GM18870 (cell line): ENCODE measurements around the gene AREG.
"Not testable (repeated sequence)": the region's sequence is repeated elsewhere in the genome, so short reads cannot be mapped to it uniquely, and the experiment has no call there.

Experiments
- ATAC-seq: cut with Tn5 transposase; IDR thresholded peaks from one replicate; pipeline ENCODE4 v1.9.1; 2021; ENCODE audit warnings: moderate library complexity; ENCODE audit not compliant: unreplicated experiment

The AREG gene, protein sequence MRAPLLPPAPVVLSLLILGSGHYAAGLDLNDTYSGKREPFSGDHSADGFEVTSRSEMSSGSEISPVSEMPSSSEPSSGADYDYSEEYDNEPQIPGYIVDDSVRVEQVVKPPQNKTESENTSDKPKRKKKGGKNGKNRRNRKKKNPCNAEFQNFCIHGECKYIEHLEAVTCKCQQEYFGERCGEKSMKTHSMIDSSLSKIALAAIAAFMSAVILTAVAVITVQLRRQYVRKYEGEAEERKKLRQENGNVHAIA

DNA sequence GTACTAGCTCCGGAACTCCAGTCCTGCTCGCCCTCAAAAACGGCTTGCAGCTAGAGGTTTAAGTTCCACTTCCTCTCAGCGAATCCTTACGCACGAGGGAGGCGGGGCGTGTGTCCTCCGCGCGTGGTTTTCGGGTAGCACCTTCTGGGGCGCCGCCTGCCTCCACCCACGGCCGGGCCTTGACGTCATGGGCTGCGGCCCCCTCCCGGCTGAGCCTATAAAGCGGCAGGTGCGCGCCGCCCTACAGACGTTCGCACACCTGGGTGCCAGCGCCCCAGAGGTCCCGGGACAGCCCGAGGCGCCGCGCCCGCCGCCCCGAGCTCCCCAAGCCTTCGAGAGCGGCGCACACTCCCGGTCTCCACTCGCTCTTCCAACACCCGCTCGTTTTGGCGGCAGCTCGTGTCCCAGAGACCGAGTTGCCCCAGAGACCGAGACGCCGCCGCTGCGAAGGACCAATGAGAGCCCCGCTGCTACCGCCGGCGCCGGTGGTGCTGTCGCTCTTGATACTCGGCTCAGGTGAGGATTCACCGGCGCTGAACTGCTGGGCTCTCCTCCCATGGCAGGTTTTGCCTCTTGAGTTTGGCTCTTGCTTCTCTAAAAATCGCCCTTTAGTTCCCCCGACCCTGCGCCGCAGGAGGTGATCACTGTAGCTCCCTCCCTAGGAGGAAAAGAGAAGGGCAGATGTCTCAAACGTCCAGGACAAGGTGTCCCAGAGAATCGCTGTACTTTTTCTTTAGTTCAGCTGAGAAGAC lies at the start of gene AREG:
Gene AREG, plus strand, starts transcription at position 246 of the 752 bp plus-strand sequence. Its CDS starts 210 bp downstream, at position 456.
- peak; percentile 74 for ATAC-seq

DNA sequence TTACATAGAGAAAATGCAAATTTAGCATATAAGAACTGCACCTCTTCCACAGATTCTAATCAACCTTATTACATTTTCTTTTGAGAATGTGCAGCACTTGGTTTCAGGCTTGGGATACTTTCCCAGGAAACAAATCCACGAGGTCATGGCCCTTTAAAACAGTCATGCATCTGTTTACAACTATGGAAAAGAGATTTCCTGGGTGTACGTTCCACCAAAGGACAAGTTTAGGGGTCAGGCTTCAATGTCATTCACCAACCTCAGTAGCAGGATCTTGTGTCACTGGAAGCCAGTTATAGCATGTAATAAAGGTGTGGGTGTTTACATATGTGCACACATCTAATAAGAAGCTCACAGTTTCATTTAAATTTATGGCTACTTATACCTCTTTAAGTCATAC lies 49.3 kb upstream of the AREG start:
- no peak for ATAC-seq

DNA sequence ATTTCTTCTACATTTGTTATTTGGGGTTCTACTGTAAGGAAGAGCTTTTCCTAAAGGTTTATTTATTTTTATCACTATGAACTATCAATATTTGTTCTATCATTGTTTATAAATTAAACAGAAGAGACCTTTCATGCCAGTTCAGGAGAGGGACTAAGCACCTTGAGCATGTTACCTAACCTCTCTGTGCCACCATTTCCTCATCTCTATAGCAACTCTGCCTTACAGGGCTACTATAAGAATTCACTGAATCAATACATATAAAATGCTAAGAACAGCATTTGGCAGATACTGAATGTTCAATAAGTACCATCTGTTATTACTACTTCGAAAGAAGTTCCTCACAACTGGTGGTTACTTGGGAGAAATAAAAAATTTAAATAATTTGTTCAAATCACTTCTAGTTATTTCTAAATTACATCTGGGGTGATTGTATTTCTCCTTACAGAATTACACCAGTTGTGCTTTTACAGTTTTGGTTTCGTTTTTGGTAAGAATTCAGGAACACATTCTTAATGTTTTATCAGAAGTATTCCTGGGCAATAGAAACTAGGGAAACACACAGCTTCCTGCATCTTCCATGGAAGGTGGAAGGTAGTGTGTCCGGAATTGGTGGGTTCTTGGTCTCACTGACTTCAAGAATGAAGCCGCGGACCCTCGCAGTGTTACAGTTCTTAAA lies 47.0 kb upstream of the AREG start:
- ATAC-seq: no peak

DNA sequence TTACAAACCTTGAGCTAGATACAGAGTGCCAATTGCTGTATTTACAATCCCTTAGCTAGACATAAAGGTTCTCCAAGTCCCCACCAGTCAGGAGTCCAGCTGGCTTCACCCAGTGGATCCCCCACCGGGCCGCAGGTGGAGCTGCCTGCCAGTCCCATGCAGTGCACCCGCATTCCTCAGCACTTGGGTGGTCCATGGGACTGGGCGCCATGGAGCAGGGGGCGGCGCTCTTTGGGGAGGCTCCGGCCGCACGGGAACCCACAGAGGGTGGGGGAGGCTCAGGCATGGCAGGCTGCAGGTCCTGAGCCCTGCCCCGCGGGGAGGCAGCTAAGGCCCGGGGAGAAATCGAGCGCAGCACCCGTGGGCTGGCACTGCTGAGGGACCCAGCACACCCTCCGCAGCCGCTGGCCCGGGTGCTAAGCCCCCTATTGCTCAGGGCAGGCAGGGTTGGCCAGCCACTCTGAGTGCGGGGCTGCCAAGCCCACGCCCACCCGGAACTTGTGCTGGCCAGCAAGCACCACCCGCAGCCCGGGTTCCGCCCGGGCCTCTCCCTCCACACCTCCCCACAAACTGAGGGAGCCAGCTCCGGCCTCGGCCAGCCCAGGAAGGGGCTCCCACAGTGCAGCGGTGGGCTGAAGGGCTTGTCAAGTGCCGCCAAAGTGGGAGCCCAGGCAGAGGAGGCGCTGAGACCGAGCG lies 45.9 kb upstream of the AREG start:
- not testable (repeated sequence) for ATAC-seq

GRCh38 chr4:74400395-74400794 lies 44.5 kb upstream of the AREG start:
- no peak for ATAC-seq

- ATAC-seq: peak; percentile 97
Observed at GRCh38 chr4:74402692-74403456, 42.1 kb upstream of the AREG start.

- no peak for ATAC-seq
Observed at GRCh38 chr4:74407891-74408290, 37.0 kb upstream of the AREG start.

DNA sequence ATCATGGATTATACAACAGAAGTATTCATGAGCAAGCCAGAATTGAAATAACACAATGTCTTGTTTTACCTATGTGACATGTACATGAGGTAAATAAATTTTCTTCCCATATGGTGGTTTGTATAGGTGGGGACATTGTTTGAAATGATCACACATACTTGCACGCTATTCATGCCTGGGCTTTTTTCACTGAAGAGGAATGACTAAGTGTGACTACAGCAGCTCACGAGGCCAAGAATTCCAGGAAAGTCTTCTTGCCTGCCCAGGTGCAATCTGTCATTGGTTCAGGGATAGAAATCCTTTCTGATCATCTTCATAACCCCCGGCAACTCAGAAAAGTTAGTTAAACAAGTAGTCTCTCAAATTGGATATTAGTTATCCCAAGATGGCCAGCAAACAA lies 36.3 kb upstream of the AREG start:
- no peak for ATAC-seq

- ATAC-seq: no peak
Observed at GRCh38 chr4:74410272-74410671, 34.7 kb upstream of the AREG start.

DNA sequence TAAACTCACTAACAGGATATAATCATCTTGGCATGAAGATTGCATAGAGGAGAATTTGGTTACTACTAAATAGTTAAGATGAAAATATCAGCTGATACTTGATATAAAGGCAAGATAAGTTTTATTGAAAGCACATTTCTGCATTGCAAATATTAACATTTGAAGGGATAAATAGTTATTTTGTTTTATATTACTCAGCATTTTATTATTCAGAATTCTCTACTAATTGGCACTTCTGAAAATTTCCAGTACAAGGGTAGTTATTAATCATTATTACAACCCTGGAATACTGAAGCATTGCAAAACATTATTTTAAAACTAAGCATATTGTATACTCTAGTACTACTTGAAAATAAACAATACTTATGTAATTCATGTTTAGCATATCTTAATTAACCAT lies 32.7 kb upstream of the AREG start:
- no peak for ATAC-seq

GRCh38 chr4:74413265-74413664 lies 31.7 kb upstream of the AREG start:
- no peak for ATAC-seq

DNA sequence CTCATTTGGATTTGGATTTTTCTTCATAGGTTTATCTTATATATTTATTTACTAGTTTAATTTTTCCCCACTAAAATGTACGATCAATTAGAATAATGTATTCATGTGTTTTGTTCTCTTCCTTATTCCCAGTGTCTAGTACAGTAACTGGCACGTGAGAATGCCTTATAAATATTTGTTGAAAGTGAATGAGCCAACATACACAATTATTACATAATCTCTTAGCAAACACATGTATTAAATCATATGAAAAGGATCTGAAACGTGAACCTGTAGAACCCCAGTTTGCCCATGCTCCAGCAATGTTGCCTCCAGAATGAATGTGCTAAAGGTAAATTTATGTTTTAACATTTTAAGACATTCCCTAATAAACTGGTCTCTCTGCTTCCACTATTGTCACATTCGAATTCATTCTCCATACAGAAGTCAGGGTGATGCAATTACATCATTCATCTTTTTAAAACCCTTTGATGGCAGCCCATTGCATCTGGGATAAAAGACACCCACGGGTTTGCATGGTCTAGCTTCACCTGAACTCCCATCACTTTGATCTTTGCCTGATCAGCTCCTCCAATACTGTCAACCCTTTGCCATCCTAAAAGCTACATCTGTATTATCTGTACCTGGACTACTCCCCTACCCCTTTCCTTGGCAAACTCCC lies 30.7 kb upstream of the AREG start:
- no peak for ATAC-seq

GRCh38 chr4:74415602-74416300 lies 29.2 kb upstream of the AREG start:
- no peak for ATAC-seq

GRCh38 chr4:74418063-74418670 lies 26.8 kb upstream of the AREG start:
- ATAC-seq: no peak

GRCh38 chr4:74420863-74421262 lies 24.1 kb upstream of the AREG start:
- ATAC-seq: no peak

DNA sequence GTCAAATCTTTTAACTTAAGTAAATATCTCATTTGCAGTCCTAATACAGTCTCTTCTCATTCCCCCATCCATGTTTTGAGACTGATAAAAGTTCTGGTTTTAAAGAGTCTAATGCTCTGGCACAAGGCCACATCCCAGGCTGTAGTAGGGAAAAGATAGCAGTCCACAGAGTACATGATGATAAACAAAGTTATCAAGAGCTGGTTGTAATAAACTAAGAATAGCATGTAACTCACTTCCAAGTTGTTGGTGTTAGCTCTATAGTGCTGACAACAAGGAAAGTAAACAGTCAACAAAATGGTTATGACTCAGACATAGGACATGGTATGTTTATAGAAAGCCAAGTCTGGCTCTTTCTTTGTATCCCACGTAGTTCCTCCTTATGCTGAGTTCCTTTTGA lies 21.8 kb upstream of the AREG start:
- ATAC-seq: no peak

GRCh38 chr4:74424111-74424510 lies 20.8 kb upstream of the AREG start:
- ATAC-seq: no peak

- ATAC-seq: no peak
Observed at GRCh38 chr4:74426101-74426500, 18.8 kb upstream of the AREG start.

- no peak for ATAC-seq
Observed at GRCh38 chr4:74428276-74428675, 16.7 kb upstream of the AREG start.
